ENCODE data around the gene NLRC5.

- no peak for TF ChIP-seq CTCF (IDR thresholded peaks at IDR 0.05)
- no peak for TF ChIP-seq POLR2A (IDR thresholded peaks at IDR 0.05)
- no peak for TF ChIP-seq EP300 (IDR thresholded peaks at IDR 0.05)
- TF ChIP-seq POLR2AphosphoS5 (IDR thresholded peaks at IDR 0.05): no peak
Measured at GRCh38 chr16:56946767-56947603, 42.4 kb upstream of the NLRC5 start.
